PC-9 (cell line): Measurements from ENCODE around the gene NSF. TPM values are rescaled to one million over a fixed set of nuclear protein-coding genes. Genes with fewer than 3 reads are reported as not detected.
"Not testable (repeated sequence)": the region's sequence is repeated elsewhere in the genome, so short reads cannot be mapped to it uniquely, and the experiment has no call there.

Experiments used
- BruUV-seq: library from RNA; stranded (reverse); fragments of 400-500 nt; replicated peaks from 2 replicates; lab custom pipeline; 2021; lab: Mats Ljungman, UMichigan
- CTCF ChIA-PET: fragments of 300-600 bp; sonication (Branson Sonifier 250); formaldehyde crosslinking; loops from one replicate; lab custom pipeline; 2022; ENCODE audit warnings: antibody characterized with exemption; lab: Charles Lee
- POLR2A ChIA-PET: fragments of 300-600 bp; sonication (Branson Sonifier 250); formaldehyde crosslinking; loops from one replicate; lab custom pipeline; 2022; ENCODE audit warnings: antibody characterized with exemption; ENCODE audit not compliant: unreplicated experiment; lab: Charles Lee
- DNase-seq, 2 experiments: peaks; one replicate each; pipeline versions ENCODE4 v3.0.0 to v3.0.0-alpha.2; 2015 to 2022; ENCODE audit warnings: mixed read lengths in 1 of 2
- H2AFZ ChIP-seq: fragments of 200-600 bp; sonication (generic); 2 replicates; pipeline ENCODE4 v1.8.1; 2017; ENCODE audit warnings: antibody characterized with exemption
- H3F3A ChIP-seq: fragments of 200-600 bp; sonication (generic); 2 replicates; pipeline ENCODE4 v1.8.1; 2017; ENCODE audit warnings: antibody characterized with exemption, mild to moderate bottlenecking, low read depth; ENCODE audit not compliant: insufficient read depth
- H3K27ac ChIP-seq: fragments of 200-600 bp; sonication (generic); 2 replicates; pipeline ENCODE4 v1.6.1; 2016; ENCODE audit warnings: mixed run types
- H3K27me3 ChIP-seq: fragments of 200-600 bp; sonication (generic); 2 replicates; pipeline ENCODE4 v1.6.1; 2016; ENCODE audit warnings: low read depth, mixed run types; ENCODE audit not compliant: insufficient read depth
- H3K36me3 ChIP-seq: fragments of 200-600 bp; sonication (generic); 2 replicates; pipeline ENCODE4 v1.6.1; 2016; ENCODE audit warnings: low read depth, mixed run types
- H3K4me1 ChIP-seq: fragments of 200-600 bp; sonication (generic); replicated peaks from 2 replicates; pipeline ENCODE4 v1.6.1; 2016; ENCODE audit warnings: mixed run types; ENCODE audit not compliant: insufficient read depth
- H3K4me2 ChIP-seq: fragments of 200-600 bp; sonication (generic); 2 replicates; pipeline ENCODE4 v1.6.1; 2017; ENCODE audit warnings: mixed run types
- H3K4me3 ChIP-seq: fragments of 200-600 bp; sonication (generic); 2 replicates; pipeline ENCODE4 v1.6.1; 2016; ENCODE audit warnings: mixed run types
- H3K79me2 ChIP-seq: fragments of 200-600 bp; sonication (generic); 2 replicates; pipeline ENCODE4 v1.6.1; 2017; ENCODE audit warnings: low read depth, mixed run types
- H3K9me2 ChIP-seq: fragments of 200-600 bp; sonication (generic); 2 replicates; pipeline ENCODE4 v1.8.1; 2017; ENCODE audit warnings: mild to moderate bottlenecking; ENCODE audit not compliant: insufficient read depth
- H3K9me3 ChIP-seq: fragments of 200-600 bp; sonication (generic); 2 replicates; pipeline ENCODE4 v1.8.1; 2016; ENCODE audit warnings: low read depth; ENCODE audit not compliant: insufficient read depth
- H4K20me1 ChIP-seq: fragments of 200-600 bp; sonication (generic); 2 replicates; pipeline ENCODE4 v1.8.1; 2017; ENCODE audit not compliant: insufficient read depth
- EZH2 ChIP-seq: fragments of 200-600 bp; sonication (generic); IDR thresholded peaks from 2 replicates; pipeline ENCODE4 v1.8.0; 2017; ENCODE audit warnings: antibody characterized with exemption, low read depth
- intact Hi-C: fragments of 100-400 bp; cut with micrococcal nuclease; formaldehyde crosslinking; loops from one replicate; pipeline ENCODE4 v1.10.0; 2022; ENCODE audit not compliant: unreplicated experiment
- total RNA-seq: library from RNA; stranded (reverse); gene quantifications from 2 replicates; pipeline ENCODE4 v1.2.3, GENCODE V29; 2021
- TF ChIP-seq, protein P1 (sequence below): fragments of 200-600 bp; sonication (generic); conservative IDR thresholded peaks from 2 replicates; pipeline ENCODE4 v1.6.1; 2017; ENCODE audit warnings: mixed run types, antibody characterized with exemption, mild to moderate bottlenecking, moderate library complexity

NSF gene
- total RNA-seq, 1 experiment from 2014 or later: 40.0 TPM

DNA sequence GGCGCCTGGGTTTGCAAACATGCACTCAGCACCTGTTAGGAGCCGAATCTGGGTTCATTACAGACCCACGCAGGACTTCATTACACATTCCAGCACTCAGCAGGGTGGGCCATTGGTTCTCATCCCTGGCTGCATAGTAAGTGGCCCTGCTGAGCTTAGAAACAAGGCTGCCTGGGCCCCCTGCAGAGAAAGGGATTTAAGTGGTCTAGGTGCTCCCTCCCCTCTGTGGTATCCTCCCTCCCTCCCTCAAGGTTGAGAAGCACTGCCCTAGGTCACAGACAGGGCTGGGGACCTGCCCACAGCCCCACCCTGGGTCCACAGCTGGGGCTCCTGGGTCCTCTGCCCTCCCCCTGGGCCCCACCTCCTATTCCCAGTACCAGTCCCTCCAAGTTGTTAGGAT, 199.7 kb downstream of the NSF start:
- ChIA-PET CTCF (no interaction called here), POLR2A (interaction anchor here (0.7 kb wide), 1 partner anchor 43 kb away, joined by 4 read pairs; no protein-coding TSS in a partner anchor)
- DNase-seq: no peak
- Histone ChIP-seq H3K79me2 (no peaks in the 10 kb centered on the region), H2AFZ (no peak overlapping the region), H3K4me1 (peaks cover 41% of the 10 kb centered on the region), H3K9me2 (no peaks in the 10 kb centered on the region), H3F3A (peaks cover 21% of the 10 kb centered on the region), H3K9me3 (no peaks in the 10 kb centered on the region), H3K36me3 (no peaks in the 10 kb centered on the region), H3K27ac (no peak overlapping the region), H3K27me3 (no peaks in the 10 kb centered on the region), H4K20me1 (no peaks in the 10 kb centered on the region), H3K4me3 (no peak overlapping the region), H3K4me2 (no peak overlapping the region)
- BruUV-seq: no TSS peak
- intact Hi-C loops: no loop called here
- TF ChIP-seq, protein P1, sequence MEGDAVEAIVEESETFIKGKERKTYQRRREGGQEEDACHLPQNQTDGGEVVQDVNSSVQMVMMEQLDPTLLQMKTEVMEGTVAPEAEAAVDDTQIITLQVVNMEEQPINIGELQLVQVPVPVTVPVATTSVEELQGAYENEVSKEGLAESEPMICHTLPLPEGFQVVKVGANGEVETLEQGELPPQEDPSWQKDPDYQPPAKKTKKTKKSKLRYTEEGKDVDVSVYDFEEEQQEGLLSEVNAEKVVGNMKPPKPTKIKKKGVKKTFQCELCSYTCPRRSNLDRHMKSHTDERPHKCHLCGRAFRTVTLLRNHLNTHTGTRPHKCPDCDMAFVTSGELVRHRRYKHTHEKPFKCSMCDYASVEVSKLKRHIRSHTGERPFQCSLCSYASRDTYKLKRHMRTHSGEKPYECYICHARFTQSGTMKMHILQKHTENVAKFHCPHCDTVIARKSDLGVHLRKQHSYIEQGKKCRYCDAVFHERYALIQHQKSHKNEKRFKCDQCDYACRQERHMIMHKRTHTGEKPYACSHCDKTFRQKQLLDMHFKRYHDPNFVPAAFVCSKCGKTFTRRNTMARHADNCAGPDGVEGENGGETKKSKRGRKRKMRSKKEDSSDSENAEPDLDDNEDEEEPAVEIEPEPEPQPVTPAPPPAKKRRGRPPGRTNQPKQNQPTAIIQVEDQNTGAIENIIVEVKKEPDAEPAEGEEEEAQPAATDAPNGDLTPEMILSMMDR: no peak
- TF ChIP-seq EZH2: no peak

DNA sequence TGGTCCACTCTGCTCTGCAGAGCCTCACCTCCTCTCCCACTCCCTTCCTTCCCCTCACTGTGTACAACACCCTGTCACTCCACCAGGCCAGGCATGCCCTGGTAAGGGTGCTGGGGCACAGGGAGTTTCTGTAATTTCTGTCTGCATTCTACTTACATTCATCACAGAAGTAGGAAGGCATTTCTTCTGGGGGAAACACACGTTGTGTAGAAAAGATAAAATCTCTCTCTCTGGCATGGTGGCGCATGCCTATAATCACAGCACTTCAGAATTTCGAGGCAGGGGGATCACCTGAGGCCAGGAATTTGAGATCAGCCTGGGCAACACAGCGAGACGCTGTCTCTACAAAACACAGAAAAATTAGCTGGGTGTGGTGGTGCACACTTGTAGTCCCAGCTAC, 201.1 kb downstream of the NSF start:
- no peak overlapping the region for H3K4me2 ChIP-seq
- no peak for TF ChIP-seq EZH2
- TF ChIP-seq, protein P1: no peak
- H3K9me3 ChIP-seq: no peaks in the 10 kb centered on the region
- H3K27me3 ChIP-seq: no peaks in the 10 kb centered on the region
- H3K9me2 ChIP-seq: no peaks in the 10 kb centered on the region
- H3K27ac ChIP-seq: no peak overlapping the region
- no peaks in the 10 kb centered on the region for H4K20me1 ChIP-seq
- BruUV-seq: no TSS peak
- CTCF ChIA-PET: no interaction called here
- peaks cover 41% of the 10 kb centered on the region for H3K4me1 ChIP-seq
- no peak overlapping the region for H2AFZ ChIP-seq
- H3F3A ChIP-seq: peaks cover 32% of the 10 kb centered on the region
- no peaks in the 10 kb centered on the region for H3K79me2 ChIP-seq
- intact Hi-C loops: no loop called here
- H3K36me3 ChIP-seq: no peaks in the 10 kb centered on the region
- DNase-seq: no peak
- POLR2A ChIA-PET: no interaction called here
- no peak overlapping the region for H3K4me3 ChIP-seq

DNA sequence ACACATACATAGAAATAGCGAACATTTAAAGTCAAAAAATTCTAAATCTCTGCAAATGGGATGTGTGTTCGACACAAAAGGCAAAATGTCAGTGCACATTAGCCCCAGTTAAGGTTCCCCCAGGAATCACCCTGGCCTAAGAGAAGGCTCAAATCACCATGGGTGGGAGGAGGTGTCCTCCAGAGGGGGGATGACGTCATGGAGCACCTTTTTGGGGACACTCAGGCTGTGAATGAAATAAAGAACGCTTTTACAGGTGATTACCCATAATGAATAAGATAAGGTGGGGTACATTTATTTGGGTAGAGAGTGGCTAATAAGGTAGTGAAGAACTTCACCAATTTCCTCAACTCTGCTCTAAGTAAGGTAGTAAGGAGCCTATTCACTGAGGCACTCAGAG, 201.6 kb downstream of the NSF start:
- intact Hi-C loops: no loop called here
- POLR2A ChIA-PET: no interaction called here
- H4K20me1 ChIP-seq: no peaks in the 10 kb centered on the region
- no peak overlapping the region for H3K27ac ChIP-seq
- peaks cover 34% of the 10 kb centered on the region for H3F3A ChIP-seq
- H3K36me3 ChIP-seq: no peaks in the 10 kb centered on the region
- H3K27me3 ChIP-seq: no peaks in the 10 kb centered on the region
- no peaks in the 10 kb centered on the region for H3K79me2 ChIP-seq
- H3K4me3 ChIP-seq: no peak overlapping the region
- DNase-seq: no peak
- H2AFZ ChIP-seq: no peak overlapping the region
- H3K9me3 ChIP-seq: no peaks in the 10 kb centered on the region
- peaks cover 41% of the 10 kb centered on the region for H3K4me1 ChIP-seq
- H3K9me2 ChIP-seq: no peaks in the 10 kb centered on the region
- CTCF ChIA-PET: no interaction called here
- no TSS peak for BruUV-seq
- H3K4me2 ChIP-seq: no peak overlapping the region
- no peak for TF ChIP-seq EZH2
- TF ChIP-seq, protein P1: no peak

DNA sequence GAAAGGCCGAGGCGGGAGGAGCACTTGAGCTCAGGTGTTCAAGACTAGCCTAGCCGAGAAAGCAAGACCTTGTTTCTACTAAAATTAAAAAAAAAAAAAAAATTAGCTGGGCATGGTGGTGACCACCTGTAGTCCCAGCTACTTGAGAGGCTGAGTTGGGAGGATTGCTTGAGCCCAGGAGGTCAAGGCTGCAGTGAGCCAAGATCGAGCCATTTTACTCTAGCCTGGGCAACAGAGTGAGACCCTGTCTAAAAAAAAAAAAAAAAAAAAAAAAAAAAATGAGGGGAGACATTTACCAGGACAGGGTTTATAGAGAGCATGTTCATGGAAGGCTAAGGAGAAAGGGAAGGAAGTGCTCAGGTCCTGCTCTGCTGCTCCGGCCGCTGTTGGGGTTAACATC, 202.6 kb downstream of the NSF start:
- DNase-seq, CTCF ChIA-PET, H2AFZ ChIP-seq, H3K4me2 ChIP-seq, H3K9me3 ChIP-seq, H3K27me3 ChIP-seq, H3K27ac ChIP-seq, H3K9me2 ChIP-seq, H4K20me1 ChIP-seq, H3K4me3 ChIP-seq, POLR2A ChIA-PET, intact Hi-C loops, H3K79me2 ChIP-seq, H3K36me3 ChIP-seq, BruUV-seq: not testable (repeated sequence)
- H3K4me1 ChIP-seq: peaks cover 40% of the 10 kb centered on the region
- H3F3A ChIP-seq: peaks cover 34% of the 10 kb centered on the region
